AML-193 (cell line): Measurements from ENCODE around the gene PRMT7.

ENCODE experiments used
- DNase-seq, 2 experiments: peaks; one replicate each; lab custom pipeline; 2025; lab: John Stamatoyannopoulos, UW

Gene PRMT7

GRCh38 chr16:68363658-68364521, 53.1 kb downstream of the PRMT7 start:
- DNase-seq: no peak

GRCh38 chr16:68364561-68364998, 53.8 kb downstream of the PRMT7 start:
- no peak for DNase-seq

GRCh38 chr16:68365167-68365817, 54.5 kb downstream of the PRMT7 start:
- no peak for DNase-seq

- no peak for DNase-seq
Observed at GRCh38 chr16:68366062-68366461, 55.2 kb downstream of the PRMT7 start.

- DNase-seq: peak; percentile 39 to 63
Observed at GRCh38 chr16:68367030-68367429, 56.2 kb downstream of the PRMT7 start.

GRCh38 chr16:68367440-68367839, 56.6 kb downstream of the PRMT7 start:
- no peak for DNase-seq

- DNase-seq: no peak
Observed at GRCh38 chr16:68367891-68368290, 57.1 kb downstream of the PRMT7 start.

GRCh38 chr16:68368301-68368888, 57.6 kb downstream of the PRMT7 start:
- no peak for DNase-seq

- no peak for DNase-seq
Observed at GRCh38 chr16:68369168-68369567, 58.3 kb downstream of the PRMT7 start.

- peak; percentile 94 for DNase-seq
Observed at GRCh38 chr16:68369697-68370580, 59.1 kb downstream of the PRMT7 start.

GRCh38 chr16:68370581-68371275, 59.9 kb downstream of the PRMT7 start:
- no peak for DNase-seq

- DNase-seq: no peak
Observed at GRCh38 chr16:68371276-68371651, 60.4 kb downstream of the PRMT7 start.

GRCh38 chr16:68371706-68372380, 61.0 kb downstream of the PRMT7 start:
- DNase-seq: no peak

GRCh38 chr16:68372381-68372720, 61.5 kb downstream of the PRMT7 start:
- DNase-seq: no peak

- DNase-seq: no peak
Observed at GRCh38 chr16:68372806-68373205, 62.0 kb downstream of the PRMT7 start.

- no peak for DNase-seq
Observed at GRCh38 chr16:68373528-68374245, 62.9 kb downstream of the PRMT7 start.

GRCh38 chr16:68374246-68374805, 63.5 kb downstream of the PRMT7 start:
- no peak for DNase-seq

- no peak for DNase-seq
Observed at GRCh38 chr16:68374961-68375660, 64.3 kb downstream of the PRMT7 start.

- DNase-seq: no peak
Observed at GRCh38 chr16:68375801-68376536, 65.2 kb downstream of the PRMT7 start.
